ENCODE measurements around the gene ZGPAT. TPM values are rescaled to one million over a fixed set of nuclear protein-coding genes. Genes with fewer than 3 reads are reported as not detected.

Gene ZGPAT
- total RNA-seq, 1 donor from 2014 or later: 36.7 TPM

DNA sequence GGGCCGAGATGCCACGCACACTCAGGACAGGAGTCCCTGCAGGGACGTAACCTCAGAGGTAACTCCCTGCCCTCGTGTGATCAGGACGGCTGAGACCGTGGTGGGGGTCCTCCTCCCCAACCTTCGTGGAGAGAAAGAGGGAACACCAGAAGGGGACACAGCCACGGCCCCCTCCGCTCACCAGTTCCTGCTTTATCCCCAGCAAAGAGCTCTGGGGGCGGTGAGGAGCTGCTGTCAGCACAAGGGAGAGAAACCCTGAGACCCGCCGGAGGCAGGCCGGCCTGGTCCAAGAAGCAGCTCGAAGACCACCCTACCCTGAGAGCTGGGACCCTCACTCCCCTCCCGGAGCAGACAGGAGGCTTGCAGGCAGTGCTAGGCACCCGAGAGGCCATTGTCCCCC lies 76.1 kb downstream of the ZGPAT start:
- intact Hi-C loops (cut with micrococcal nuclease): no loop called here
- Mint-ChIP-seq H3K27me3 (ENCODE audit: insufficient read depth) (peaks cover 8% of the 10 kb centered on the region), H3K4me1 (ENCODE audit: low read depth) (peaks cover 7% of the 10 kb centered on the region), H3K36me3 (ENCODE audit: low read depth) (no peaks in the 10 kb centered on the region), H3K4me3 (no peak overlapping the region), H3K27ac (no peak overlapping the region), H3K9me3 (no peaks in the 10 kb centered on the region)
- DNase-seq (ENCODE audit: low spot score): no peak

DNA sequence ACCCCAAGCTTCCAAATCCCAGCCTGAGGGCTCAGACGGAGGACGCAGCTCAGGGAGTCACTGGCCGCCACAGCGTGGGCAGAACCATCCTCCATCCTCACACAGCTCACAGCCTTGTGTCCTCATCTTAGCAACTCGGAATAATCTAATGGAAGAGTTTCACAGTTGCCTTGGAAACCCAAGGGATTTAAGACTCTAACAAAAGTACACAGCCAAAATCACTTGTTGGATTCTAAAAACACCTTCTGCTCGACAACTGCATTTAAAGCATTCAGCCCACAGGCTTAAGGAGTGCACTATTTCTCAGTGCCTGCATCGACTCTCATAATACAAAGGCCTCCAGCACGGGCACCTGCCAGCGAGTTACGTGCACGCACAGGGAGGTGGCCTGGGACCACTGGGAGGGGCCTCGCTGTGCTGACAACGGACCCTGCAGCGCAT lies 77.9 kb downstream of the ZGPAT start:
- Mint-ChIP-seq H3K4me3 (no peak overlapping the region), H3K27me3 (ENCODE audit: insufficient read depth) (peaks cover 8% of the 10 kb centered on the region), H3K4me1 (ENCODE audit: low read depth) (peaks cover 7% of the 10 kb centered on the region), H3K27ac (no peak overlapping the region), H3K36me3 (ENCODE audit: low read depth) (no peaks in the 10 kb centered on the region), H3K9me3 (no peaks in the 10 kb centered on the region)
- no peak for DNase-seq (ENCODE audit: low spot score)
- intact Hi-C loops (cut with micrococcal nuclease): loop anchor here (1.0 to 5.0 kb wide), 3 partner anchors 79 to 272 kb away; no protein-coding TSS in a partner anchor

Other genes starting within 250 kb of the ZGPAT start
- gene KCNQ2, start 235.4 kb upstream of the ZGPAT start, total RNA-seq: not detected in 2 replicates
- 0.80 and 1.1 TPM in 2 replicates for gene EEF1A2, start 209.0 kb upstream of the ZGPAT start, total RNA-seq
- gene PPDPF, start 187.3 kb upstream of the ZGPAT start, total RNA-seq: 117 and 122 TPM in 2 replicates
- 0.16 and 0.29 TPM in 2 replicates for gene PTK6, start 170.7 kb upstream of the ZGPAT start, total RNA-seq
- not detected in 2 replicates for gene SRMS, start 160.3 kb upstream of the ZGPAT start, total RNA-seq
- gene FNDC11, start 153.9 kb upstream of the ZGPAT start, total RNA-seq: 0.15 and 0.26 TPM in 2 replicates
- 17.9 and 18.9 TPM in 2 replicates for gene HELZ2, start 133.8 kb upstream of the ZGPAT start, total RNA-seq
- gene GMEB2, start 80.9 kb upstream of the ZGPAT start, total RNA-seq: 13.4 and 13.7 TPM in 2 replicates
- 5.3 and 5.5 TPM in 2 replicates for gene STMN3, start 54.6 kb upstream of the ZGPAT start, total RNA-seq
- gene RTEL1, start 49.7 kb upstream of the ZGPAT start, total RNA-seq: 54.4 and 55.5 TPM in 2 replicates
- not detected in 2 replicates for gene TNFRSF6B, start 11.4 kb upstream of the ZGPAT start, total RNA-seq
- 71.8 and 73.5 TPM in 2 replicates for gene ARFRP1, start 63 bp upstream of the ZGPAT start, total RNA-seq
- gene LIME1, start 28.6 kb downstream of the ZGPAT start, total RNA-seq: 12.1 TPM in 2 replicates
- gene SLC2A4RG, start 31.7 kb downstream of the ZGPAT start, total RNA-seq: 34.7 and 38.3 TPM in 2 replicates
- gene ZBTB46, start 123.2 kb downstream of the ZGPAT start, total RNA-seq: 1.1 and 1.2 TPM in 2 replicates
- not detected in 2 replicates for gene ABHD16B, start 153.5 kb downstream of the ZGPAT start, total RNA-seq
- 65.9 and 73.2 TPM in 2 replicates for gene TPD52L2, start 157.2 kb downstream of the ZGPAT start, total RNA-seq
- 47.5 and 48.2 TPM in 2 replicates for gene DNAJC5, start 187.1 kb downstream of the ZGPAT start, total RNA-seq
- 48.7 and 49.3 TPM in 2 replicates for gene UCKL1, start 248.4 kb downstream of the ZGPAT start, total RNA-seq

Data from activated T-helper 1 cell treated with anti-CD3 and anti-CD28 coated beads, Interleukin-12 subunit alpha, Interleukin-12 subunit beta, Interleukin-2, Interleukin-4 antibody, amounts not matched to agents 30 ng/mL and 10 ng/mL and 1 ng/mL, durations not matched to agents 14 hours and 24 hours and 36 hours (primary cell).